ENCODE data around the gene TMBIM1. TPM values are rescaled to one million over a fixed set of nuclear protein-coding genes. Genes with fewer than 3 reads are reported as not detected.
A peak's percentile ranks its signal among the peaks of the same experiment; 100 is the strongest.
"Not testable (repeated sequence)": the region's sequence is repeated elsewhere in the genome, so short reads cannot be mapped to it uniquely, and the experiment has no call there.

TMBIM1 gene
- polyA plus RNA-seq, 10 donors: 71.2 to 109 (median 96.1) TPM

DNA sequence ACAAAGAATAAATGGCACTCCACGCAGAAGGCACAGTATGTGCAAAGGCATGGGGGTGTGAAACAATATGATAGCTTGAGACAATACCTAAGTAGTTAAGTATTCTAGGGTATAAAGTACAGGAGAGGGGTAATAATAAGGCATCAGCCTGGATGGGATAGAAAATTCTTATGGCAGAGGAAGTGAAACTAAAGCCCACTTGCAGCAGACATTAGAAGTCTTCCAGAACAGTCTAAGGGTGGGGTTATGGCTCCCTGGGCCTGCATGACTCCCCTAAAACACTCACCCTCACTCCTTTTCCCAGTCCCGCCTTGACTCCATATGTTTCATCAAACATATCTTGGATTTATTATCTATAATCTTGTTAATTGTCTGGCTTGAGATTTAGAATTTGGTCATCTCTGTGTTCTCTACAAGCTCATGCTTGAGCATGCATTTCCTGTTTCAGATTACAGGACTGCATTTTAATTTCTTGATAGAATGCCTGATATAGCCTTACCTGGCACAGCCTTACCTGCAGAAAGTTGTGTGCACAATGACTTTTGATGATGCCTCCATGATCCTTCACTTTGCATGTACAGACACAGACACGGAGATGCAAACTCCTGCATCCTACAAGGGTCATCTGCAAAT, 28.5 kb upstream of the TMBIM1 start:
- DNase-seq: no peak

DNA sequence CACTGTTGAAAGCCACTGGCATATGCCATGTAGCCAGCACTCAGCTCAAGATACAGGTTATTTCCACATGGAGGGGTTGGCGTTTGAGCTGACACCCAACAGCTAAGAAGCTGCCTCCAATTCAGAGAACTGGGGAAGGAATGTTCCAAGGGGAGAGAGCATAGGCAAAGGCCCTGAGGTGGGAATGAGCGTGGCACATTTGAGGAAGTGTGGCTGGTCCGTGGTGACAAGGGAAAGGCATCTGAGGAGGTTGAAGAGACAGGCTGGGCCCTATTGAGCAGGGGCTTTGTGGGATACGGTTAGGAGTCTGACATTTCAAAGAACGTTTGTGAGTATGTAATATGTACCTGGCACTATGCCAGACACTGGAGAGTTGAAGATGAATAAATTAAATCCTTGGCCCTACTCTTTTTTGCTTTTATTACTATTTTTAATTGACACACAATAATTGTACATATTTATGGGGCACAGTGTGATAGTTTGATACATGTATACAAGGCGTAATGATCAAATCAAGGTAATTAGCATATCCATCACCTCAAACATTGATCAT, 27.6 kb upstream of the TMBIM1 start:
- DNase-seq: no peak

DNA sequence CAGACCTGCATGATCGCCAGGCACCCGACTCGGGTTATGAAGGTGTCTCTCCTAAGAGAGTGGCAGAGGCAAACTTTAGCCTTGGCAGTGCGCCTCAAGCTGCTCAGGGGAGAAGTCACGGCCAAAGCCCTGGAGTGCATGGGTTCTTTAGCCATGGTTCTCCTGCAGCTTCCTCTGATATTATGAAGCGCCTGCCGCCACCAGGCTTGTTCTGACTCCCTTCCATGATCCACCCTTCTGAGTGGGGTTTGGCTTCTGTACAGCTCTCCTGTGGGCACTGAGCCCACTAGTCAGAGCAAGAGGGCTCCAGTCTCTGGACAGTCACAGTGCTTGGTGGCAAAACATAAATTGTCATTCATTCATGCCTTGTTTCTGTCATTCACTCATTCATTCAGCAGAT, 25.9 kb upstream of the TMBIM1 start:
- DNase-seq: no peak

DNA sequence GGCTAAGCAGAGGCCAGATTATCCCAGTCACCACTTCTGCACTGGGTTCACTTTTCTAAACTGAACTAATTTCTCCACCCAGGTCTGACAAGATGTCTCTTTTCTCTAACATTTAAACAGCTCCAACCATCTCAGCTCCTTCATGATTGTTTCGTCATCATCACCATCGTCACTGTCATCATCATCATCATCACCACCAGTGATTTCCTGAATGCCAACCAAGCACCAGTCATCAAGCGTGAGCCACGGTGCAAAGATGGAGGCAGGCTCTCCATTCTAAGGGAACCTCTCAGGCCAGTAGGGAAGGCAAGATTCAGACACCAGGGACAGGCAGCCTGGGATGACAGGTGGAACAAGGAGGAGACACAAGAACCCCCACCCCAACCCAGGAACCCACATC, 25.5 kb upstream of the TMBIM1 start:
- DNase-seq: no peak

DNA sequence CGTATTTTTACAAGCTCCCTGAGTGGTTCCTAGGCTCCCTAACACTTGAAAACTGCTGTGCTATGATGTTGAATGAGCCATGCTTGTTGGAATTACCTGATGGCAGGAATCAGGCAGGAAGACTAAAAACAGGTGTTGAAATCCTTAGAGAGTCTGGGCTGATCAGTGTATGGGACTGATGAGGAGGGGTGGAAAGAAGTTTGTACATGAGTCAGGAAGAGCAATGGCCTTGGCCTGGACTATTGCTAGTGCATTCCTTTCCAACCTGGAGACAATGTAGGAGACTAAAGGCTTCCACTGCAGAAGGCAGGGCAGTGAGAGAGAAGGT, 25.0 kb upstream of the TMBIM1 start:
- no peak for DNase-seq

DNA sequence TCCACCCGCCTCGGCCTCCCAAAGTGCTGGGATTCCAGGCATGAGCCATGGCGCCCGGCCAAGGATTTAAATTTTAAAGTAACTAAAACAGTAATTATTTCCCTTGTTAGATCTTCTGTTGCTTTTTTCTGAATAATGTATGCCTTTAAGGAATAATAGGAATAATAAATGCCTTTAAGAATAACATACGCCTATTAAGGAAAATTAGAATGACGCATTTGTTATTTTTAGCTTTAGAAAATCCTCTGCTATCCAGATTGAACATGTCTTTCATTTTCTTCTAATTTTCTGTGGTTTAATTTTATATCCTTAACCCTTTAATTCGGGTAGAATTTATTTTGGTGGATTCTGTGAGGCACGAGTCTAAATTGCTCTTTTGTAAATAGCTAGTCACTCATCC, 23.1 kb upstream of the TMBIM1 start:
- DNase-seq: no peak

DNA sequence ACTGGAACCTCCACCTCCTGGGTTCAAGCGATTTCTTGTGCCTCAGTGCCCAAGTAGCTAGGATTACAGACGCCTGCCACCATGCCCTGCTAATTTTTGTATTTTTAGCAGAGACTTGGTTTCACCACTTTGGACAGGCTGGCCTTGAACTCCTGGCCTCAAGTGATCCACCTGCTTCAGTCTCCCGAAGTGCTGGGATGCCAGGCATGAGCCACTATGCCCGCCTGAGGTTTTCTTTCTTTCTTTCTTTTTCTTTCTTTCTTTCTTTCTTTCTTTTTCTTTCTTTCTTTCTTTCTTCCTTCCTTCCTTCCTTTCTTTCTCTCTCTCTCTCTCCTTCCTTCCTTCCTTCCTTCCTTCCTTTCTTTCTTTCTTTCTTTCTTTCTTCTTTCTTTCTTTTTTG, 22.5 kb upstream of the TMBIM1 start:
- DNase-seq: not testable (repeated sequence)

DNA sequence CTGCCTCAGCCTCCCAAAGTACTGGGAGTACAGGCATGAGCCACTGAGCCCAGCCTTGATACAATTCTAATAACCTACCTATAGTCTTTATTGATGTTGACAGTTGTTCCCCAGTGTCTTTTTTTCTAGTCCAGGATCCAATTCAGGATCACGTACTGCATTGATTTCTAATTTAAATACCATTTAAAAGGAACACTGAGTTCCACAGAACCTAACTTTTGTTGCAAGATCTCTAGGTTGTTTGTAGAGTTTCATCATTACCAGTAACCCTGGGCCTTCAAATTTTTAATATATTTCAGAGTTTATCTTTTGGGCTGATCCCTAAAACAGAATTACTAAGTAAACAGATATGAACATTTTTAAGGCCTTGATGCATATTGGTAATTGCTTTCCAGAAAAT, 21.1 kb upstream of the TMBIM1 start:
- DNase-seq: no peak

DNA sequence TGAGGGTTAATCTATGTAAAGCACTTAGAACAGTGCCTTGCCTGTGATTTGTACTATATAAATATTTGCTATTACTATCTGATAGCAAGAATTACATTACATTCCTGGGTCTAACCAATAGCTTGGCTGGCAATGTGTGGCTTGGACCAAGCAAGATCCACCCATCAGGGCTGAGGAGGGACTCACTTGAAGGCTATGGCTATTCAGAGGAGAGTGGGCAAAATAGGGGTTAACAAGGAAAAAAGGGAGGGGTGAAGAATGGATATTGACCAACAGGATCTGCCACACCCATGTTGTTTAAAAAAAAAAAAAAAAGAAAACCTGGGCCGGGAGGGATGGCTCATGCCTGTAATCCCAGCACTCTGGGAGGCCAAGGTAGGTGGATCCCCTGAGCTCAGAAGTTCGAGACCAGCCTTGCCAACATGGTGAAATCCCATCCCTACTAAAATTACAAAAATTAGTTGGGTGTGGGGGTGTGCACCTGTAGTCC, 20.0 kb upstream of the TMBIM1 start:
- no peak for DNase-seq

DNA sequence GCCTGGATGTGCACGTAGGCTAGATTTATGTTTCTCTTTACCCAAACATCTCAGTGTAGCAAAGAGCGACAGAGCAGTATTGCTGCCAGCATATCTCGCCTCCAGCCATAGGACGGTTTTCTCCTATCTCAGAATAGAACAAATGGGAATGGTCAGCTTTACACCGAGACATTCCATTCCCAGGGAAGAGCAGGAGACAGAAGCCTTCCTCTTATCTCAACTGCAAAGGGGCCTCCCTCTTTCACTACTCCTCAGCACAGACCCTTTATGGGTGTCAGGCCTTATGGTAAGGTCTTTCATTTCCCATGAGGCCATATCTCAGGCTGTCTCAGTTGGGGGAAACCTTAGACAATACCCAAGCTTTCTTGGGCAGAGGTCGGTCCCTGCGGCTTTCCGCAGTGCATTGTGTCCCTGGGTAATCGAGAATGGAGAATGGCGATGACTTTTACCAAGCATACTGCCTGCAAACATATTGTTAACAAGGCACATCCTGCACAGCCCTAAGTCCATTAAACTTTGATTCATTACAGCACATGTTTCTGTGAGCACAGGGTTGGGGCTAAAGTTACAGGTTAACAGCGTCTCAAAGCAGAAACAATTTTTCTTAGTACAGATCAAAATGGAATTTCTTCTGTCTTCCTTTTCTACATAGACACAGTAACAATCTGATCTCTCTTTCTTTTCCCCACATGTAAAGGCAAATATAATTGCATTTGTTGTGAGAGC, 19.4 kb upstream of the TMBIM1 start:
- not testable (repeated sequence) for DNase-seq

DNA sequence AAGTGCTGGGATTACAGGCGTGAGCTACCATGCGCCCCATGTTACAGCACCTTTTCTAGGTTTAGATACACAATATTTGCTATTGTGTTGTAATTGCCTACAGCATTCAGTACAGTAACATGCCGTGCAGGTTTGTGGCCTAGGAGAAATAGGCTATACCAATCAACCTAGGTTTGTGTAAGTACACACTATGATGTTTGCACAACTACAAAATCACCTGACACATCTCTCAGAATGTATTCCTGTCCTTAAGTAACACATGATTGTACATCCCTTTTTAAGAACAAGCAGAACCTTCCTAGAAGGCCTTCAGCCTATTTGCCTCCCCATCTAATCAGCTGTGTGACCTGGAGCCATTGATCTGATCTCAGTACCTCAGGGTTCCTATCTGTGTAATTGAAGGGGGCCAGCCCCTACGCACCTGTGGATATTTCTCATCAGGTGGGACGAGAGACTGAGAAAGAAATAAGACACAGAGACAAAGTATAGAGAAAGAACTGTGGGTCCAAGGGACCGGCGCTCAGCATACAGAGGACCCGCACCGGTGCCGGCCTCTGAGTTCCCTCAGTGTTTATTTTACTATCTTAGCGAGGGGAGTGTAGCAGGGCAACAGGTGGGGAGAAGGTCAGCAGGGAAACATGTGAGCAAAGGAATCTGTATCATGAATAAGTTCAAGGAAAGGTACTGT, 18.7 kb upstream of the TMBIM1 start:
- no peak for DNase-seq

DNA sequence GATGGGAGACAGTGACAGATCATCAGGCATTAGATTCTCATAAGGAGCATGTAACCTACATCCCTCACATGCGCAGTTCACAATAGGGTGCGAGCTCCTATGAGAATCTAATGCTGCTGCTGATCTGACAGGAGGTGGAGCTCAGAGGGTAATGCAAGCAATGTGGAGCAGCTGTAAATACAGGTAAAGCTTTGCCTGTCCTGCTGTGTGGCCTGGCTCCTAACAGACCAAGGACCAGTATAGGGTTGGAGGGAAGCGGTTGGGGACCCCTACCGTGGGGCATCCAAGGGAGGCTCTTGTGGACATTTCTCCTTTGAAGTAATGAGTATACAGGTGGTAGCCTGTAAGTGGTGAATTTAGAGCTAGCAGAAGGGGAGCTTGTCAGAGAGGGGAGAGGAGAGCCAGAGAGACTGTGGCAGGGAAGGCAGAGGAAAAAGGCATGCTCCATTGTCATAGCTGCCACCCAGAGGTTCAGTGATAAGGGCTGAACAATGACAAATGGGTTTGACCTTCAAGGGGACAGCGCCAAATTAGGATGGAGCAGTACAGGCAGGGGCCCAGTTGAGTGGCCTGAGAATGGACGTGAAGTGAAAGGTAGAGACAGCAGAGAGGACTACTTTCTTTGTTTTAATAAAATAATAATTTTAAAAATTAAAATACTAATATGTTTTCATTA, 15.2 kb upstream of the TMBIM1 start:
- DNase-seq: no peak

DNA sequence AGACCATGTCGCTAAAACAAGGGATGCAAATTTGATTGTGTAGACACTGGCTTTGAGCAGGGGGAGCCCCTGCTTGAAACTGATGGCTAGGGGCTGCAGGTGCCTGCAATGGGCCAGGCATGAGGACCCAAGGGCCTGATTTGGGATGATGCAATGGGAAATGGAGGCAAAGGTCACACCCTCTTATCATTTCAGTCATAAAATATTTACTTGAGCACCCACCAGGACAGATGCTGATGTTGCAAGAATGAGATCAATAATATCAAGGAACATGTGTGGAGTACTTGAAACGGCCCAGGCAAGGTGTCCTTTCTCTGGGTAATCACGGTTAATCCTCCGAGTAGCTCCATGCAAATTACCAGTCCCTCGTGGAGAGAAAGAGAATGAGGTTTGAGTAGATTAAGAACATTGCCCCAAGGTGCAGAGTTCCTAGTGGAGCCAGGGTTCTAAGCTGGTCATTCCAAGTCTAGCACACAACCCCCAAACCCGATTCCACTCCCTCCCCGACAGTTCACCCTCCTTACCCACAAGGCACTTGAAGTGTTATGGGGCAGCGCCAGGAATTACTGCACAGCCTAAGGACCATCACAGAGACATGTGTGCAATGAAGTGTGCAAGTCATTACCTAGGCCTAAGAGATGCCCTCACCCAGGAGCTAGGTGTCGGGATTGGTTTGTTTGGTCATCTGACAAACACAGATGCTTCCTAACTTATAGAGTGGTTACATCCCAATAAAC, 14.0 kb upstream of the TMBIM1 start:
- no peak for DNase-seq

DNA sequence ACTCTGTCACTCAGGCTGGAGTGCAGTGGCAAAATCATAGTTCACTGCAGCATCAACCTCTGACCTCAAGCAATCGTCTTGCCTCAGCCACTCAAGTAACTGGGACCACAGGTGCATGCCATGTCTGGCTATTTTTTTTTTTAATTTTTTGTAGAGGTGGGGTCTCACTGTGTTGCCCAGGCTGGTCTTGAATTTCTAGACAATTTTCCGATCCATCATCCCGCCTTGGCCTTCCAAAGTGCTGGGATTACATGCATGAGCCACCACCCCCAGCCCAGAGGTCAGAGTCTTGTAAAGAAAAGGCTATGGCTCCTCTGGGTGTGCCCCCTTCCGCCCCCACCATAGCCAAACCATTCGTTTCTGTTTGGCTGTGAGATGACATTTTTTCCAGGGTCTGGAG, 13.1 kb upstream of the TMBIM1 start:
- no peak for DNase-seq

DNA sequence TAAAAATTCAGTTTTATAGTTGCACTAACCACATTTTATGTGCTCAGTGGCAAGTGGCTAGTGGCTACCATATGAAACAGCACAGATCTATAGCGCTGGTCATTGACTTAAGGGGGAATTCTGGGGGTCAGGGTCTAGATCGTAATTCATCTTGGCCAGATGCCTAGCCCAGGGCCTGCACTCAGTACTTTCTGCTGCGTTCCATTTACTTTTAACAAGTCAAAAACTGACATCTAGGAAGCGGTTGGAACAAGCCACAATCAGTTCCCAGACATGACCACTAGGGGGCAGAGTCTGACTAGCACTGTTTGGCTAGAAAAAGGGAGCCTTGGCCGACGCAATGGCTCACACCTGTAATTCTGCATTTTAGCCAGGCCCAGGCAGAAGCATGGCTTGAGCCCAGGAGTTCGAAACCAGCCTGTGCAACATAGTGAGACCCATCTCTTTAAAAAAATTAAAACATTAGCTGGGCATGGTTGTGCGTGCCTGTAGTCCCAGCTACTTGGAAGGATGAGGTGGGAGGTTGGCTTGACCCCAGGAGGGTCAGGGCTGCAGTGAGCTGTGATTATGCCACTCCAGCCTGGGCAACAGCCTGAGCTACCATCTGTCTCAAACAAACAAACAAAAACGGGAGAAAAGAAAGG, 9.0 kb upstream of the TMBIM1 start:
- peak; percentile 77 to 88 (median 86) for DNase-seq

DNA sequence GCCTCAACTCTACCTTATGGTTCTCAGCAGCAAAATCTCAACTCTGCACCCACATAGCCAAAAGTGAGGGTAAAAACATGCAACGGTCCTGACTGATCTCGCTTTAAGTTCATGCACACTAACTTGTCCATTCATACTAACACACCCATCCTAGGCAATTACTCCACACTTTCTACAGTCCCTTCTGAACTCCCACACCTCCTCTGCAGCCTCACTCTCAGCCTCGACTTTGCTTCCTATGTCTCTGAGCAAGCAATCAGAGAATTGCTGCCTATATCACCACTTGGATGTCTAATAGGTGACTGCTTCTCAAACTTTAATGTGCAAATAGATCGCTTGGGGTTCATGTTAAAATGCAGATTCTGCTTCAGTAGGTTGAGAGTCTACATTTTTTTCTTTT, 7.8 kb upstream of the TMBIM1 start:
- DNase-seq: no peak

DNA sequence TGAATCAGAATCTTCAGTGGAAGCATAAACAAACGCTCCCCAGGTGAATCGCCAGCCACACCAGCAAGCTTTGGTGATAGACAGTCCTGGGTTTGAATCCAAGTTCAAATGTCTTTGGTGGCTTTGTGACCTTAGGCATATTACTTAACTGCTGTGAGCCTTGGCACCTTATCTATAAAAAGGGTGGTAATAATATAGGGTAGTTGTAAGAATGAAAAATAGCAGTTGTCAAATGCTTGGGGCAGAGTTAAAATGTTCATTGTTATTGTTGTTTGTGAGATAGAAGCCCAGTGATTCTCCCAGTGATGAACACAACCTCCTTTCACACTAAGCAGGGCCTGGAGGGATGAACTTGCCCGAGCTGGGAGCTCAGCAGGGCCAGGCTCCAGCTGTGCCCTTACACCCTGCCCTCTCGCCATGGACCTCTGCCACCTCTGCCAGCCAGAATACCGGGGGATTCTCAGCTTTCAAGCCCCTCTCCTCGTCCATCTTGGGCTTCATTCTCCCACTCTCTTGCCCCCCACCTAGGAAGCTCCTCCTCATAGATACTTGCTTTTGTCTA, 6.1 kb upstream of the TMBIM1 start:
- no peak for DNase-seq

DNA sequence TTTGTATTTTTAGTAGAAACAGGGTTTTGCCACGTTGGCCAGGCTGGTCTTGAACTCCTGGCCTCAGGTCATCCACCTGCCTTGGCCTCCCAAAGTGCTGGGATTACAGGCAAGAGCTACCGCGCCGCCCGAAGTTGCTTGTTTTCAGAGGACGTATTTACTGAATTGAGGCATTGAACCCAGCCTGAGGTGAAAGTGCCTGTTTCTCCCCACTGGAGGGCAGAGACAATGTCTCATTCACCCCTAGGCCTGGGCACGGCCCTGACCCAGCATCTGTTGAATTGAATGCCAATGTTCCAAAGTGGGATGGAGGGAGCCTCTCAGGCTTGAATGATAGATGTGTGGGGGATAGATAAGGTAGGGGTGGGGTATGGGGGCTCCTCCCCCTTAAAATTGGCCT, 4.5 kb upstream of the TMBIM1 start:
- no peak for DNase-seq

DNA sequence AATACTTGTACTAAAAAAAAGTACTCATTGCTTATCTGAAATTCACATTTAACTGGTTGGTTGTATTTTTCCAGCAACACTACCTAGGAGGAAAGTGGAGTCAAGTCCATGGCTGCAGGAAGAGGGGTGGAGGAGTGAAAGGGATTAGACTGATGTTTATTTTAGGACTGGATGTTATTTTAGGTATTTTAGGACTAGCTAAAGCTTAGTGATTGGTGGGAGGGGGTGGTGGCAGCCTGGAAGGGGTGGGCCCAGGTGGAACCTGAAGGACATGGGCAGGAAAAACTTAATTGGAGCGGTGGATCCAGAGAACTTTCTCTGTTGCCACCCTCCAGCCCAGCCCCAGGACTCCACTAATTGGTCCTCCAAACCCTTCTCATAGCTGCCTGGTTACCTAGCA, 3.9 kb upstream of the TMBIM1 start:
- DNase-seq: no peak

DNA sequence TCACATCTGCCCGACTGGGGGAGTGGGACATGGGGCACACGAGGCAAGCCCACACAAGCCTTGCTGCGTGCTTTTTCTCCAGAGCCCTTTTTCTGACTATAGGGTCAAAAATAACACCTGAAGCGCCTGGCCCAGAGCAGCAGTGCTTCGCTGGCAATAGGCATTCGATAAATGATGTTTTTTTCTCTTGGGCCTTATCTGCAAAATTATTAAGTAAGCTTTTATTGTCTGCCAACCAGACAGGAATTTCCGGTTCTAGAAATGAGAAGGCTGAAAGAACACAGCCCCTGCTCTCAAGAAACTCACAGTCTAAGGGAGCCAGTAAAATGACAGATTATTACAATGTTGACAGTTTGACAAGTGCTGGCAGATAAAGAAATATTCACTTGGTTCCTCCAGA, 2.7 kb upstream of the TMBIM1 start:
- DNase-seq: no peak
